ENCODE measurements around the gene TLR3. TPM values are rescaled to one million over a fixed set of nuclear protein-coding genes. Genes with fewer than 3 reads are reported as not detected.

The TLR3 gene
- polyA plus RNA-seq, 1 donor (not counting 4 experiments of a cell fraction or from before 2014, with no cell fraction given), result 8.8 TPM

DNA sequence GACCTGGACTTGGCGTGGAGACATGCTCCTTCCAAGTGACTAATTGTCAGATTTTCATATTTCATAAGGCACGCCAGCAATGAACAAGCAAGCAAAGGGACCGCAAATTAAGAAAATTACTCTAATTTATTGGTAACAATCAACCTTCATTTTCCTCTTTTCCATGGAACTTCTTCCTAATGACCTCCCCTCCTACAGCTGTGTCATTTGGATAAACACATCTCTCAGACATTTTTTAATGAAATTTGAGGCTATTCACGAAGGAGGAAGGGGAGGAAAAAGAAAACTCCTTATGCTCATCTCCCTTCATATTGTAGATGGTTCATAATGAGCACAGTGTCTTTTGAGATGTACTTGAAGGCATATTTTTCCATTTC, 38.6 kb upstream of the TLR3 start:
- H3K9ac ChIP-seq (ENCODE audit: control insufficient read depth, extremely low read depth, insufficient read depth, low read length), result no peak overlapping the region
- no peak overlapping the region for H3K4me2 ChIP-seq (ENCODE audit: control insufficient read depth, extremely low read depth, insufficient read depth, low read depth, low read length)
- no peak for DNase-seq (ENCODE audit: low read depth, low spot score)
- no peaks in the 10 kb centered on the region for H3K4me1 ChIP-seq (ENCODE audit: control insufficient read depth, extremely low read depth, insufficient read depth, low read length)
- H3K36me3 ChIP-seq (ENCODE audit: control insufficient read depth in 2 of 2, extremely low read depth in 1 of 2, insufficient read depth in 2 of 2, low read length in 2 of 2), result no peaks in the 10 kb centered on the region
- H3K9me1 ChIP-seq (ENCODE audit: control insufficient read depth, extremely low read depth, insufficient read depth, low read length), result no peaks in the 10 kb centered on the region
- no peaks in the 10 kb centered on the region for H3K79me2 ChIP-seq (ENCODE audit: control insufficient read depth, insufficient read depth, low read length)
- no peaks in the 10 kb centered on the region for H4K20me1 ChIP-seq (ENCODE audit: control insufficient read depth, extremely low read depth, insufficient read depth, low read length)
- H3K4me3 ChIP-seq (ENCODE audit: control insufficient read depth in 2 of 3, extremely low read depth in 1 of 3, insufficient read depth in 2 of 3, low read depth in 1 of 3, low read length in 3 of 3), result no peak overlapping the region
- H3K9me3 ChIP-seq (ENCODE audit: control insufficient read depth, low read depth, low read length), result peaks cover 6% of the 10 kb centered on the region
- H3K27ac ChIP-seq (ENCODE audit: control insufficient read depth, insufficient read depth, low read length), result no peak overlapping the region
- H2AFZ ChIP-seq (ENCODE audit: control insufficient read depth, low read length), result no peak overlapping the region
- FAIRE-seq, result no peak
- TF ChIP-seq CTCF (optimal IDR thresholded peaks at IDR 0.05 in 1 of 3, IDR thresholded peaks at IDR 0.05 in 1 of 3, conservative IDR thresholded peaks at IDR 0.05 in 1 of 3; ENCODE audit: extremely low read depth in 1 of 3, insufficient read depth in 2 of 3, low read length in 3 of 3), result no peak
- H3K27me3 ChIP-seq (ENCODE audit: control insufficient read depth, extremely low read depth, insufficient read depth, low read length), result peaks cover 9% of the 10 kb centered on the region
- dilution Hi-C loops (cut with MboI; ENCODE audit: extremely low pct_ligation_motif_present, low sequenced_read_pairs), result no loop called here

DNA sequence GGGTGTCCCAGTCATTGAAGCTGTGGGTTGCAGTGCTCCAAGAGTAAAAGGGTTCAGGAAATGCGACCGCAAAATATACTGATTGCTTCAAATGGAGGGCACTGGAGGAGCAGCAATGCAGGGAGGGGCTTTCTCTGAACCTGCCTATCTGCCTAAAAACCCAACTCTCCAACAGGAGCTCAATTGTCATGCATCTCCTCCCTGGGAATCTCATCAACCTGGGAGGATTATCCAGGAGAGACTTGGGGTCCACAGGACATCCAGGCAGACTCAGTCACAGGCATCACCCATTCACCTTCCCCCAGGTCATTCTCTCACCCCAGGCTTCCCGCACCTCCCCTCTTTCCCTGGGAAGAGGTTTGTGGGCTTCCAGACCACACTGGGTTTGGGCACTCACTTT, 38.2 kb upstream of the TLR3 start:
- no peak overlapping the region for H3K4me3 ChIP-seq (ENCODE audit: control insufficient read depth in 2 of 3, extremely low read depth in 1 of 3, insufficient read depth in 2 of 3, low read depth in 1 of 3, low read length in 3 of 3)
- dilution Hi-C loops (cut with MboI; ENCODE audit: extremely low pct_ligation_motif_present, low sequenced_read_pairs), result no loop called here
- H3K27me3 ChIP-seq (ENCODE audit: control insufficient read depth, extremely low read depth, insufficient read depth, low read length), result peaks cover 9% of the 10 kb centered on the region
- no peak overlapping the region for H3K4me2 ChIP-seq (ENCODE audit: control insufficient read depth, extremely low read depth, insufficient read depth, low read depth, low read length)
- no peak overlapping the region for H2AFZ ChIP-seq (ENCODE audit: control insufficient read depth, low read length)
- DNase-seq (ENCODE audit: low read depth, low spot score) (no peak), FAIRE-seq (no peak)
- H3K4me1 ChIP-seq (ENCODE audit: control insufficient read depth, extremely low read depth, insufficient read depth, low read length), result no peaks in the 10 kb centered on the region
- H3K36me3 ChIP-seq (ENCODE audit: control insufficient read depth in 2 of 2, extremely low read depth in 1 of 2, insufficient read depth in 2 of 2, low read length in 2 of 2), result no peaks in the 10 kb centered on the region
- no peaks in the 10 kb centered on the region for H3K79me2 ChIP-seq (ENCODE audit: control insufficient read depth, insufficient read depth, low read length)
- H4K20me1 ChIP-seq (ENCODE audit: control insufficient read depth, extremely low read depth, insufficient read depth, low read length), result no peaks in the 10 kb centered on the region
- H3K27ac ChIP-seq (ENCODE audit: control insufficient read depth, insufficient read depth, low read length), result no peak overlapping the region
- H3K9ac ChIP-seq (ENCODE audit: control insufficient read depth, extremely low read depth, insufficient read depth, low read length), result no peak overlapping the region
- H3K9me3 ChIP-seq (ENCODE audit: control insufficient read depth, low read depth, low read length), result peaks cover 6% of the 10 kb centered on the region
- no peaks in the 10 kb centered on the region for H3K9me1 ChIP-seq (ENCODE audit: control insufficient read depth, extremely low read depth, insufficient read depth, low read length)
- no peak for TF ChIP-seq EZH2 (IDR thresholded peaks at IDR 0.05; ENCODE audit: low read length)
- no peak for TF ChIP-seq CTCF (optimal IDR thresholded peaks at IDR 0.05 in 1 of 3, IDR thresholded peaks at IDR 0.05 in 1 of 3, conservative IDR thresholded peaks at IDR 0.05 in 1 of 3; ENCODE audit: extremely low read depth in 1 of 3, insufficient read depth in 2 of 3, low read length in 3 of 3)

Data from keratinocyte (primary cell).